GM18868 (cell line): ENCODE measurements around the gene ANKRD28.

ENCODE experiments used
- ATAC-seq: cut with Tn5 transposase; IDR thresholded peaks from one replicate; pipeline ENCODE4 v1.9.1; 2021; ENCODE audit warnings: mild to moderate bottlenecking, moderate library complexity; ENCODE audit not compliant: unreplicated experiment

ANKRD28 gene

DNA sequence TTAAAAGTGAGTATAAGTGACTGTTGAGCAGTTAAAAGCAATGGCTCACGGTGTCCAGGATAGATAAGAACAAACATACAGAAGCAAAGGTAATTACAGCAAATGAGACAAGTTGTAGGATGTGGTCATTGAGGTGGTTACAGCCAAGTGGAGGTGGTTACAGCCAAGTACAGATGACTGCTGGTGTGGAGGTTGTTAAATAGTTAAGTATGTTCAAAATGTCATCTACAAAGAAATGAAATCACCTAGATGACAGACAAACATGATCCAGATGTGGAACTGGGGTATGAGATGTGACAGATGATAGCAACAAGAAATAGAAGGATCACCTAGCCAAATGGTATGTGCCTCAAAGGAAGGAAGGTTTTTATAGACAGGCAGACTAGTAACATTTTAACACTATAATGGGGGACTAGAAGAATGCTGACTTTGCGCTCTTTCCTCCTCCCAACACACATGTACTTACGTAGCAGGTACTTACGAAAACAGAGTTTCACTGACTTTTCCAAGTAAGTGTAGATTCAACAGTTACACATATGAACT, 6.8 kb upstream of the ANKRD28 start:
- ATAC-seq, result peak; percentile 27

DNA sequence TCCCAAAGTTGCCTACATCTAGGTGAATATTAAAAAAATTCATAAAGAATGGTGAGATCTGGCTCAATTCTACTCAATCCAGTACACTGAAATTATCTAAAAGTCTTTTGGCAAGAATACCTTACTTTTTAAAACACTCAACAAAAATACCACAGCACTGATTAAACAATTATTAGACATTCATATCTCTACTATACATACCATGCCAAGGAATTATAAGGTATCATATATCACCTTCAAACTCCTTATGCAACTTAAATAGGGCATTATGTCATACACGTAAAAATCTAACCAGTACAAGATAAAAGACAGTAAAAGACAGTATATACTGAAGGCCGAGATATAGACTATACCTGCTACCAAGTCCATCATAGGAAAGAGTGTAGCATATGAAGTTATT, 6.1 kb upstream of the ANKRD28 start:
- ATAC-seq, result no peak

DNA sequence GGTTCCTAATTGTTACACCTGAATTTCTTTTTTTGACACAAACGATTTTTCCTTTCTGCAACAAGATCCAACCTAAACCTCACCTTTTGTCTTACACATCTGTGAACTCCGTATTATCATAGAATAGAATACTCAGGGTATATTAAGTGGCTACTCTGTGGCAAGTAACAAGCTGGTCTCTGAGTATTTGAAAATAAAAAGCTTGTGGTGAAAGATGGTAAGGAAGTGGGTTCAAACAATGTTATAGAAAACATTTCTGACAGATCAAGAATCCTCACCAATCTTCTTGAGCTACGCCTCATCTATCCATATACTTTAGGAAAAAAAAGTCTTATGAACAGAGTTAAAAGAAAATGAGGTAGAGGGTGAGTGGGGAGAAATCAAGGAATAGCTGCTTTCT, 3.5 kb upstream of the ANKRD28 start:
- ATAC-seq, result no peak

DNA sequence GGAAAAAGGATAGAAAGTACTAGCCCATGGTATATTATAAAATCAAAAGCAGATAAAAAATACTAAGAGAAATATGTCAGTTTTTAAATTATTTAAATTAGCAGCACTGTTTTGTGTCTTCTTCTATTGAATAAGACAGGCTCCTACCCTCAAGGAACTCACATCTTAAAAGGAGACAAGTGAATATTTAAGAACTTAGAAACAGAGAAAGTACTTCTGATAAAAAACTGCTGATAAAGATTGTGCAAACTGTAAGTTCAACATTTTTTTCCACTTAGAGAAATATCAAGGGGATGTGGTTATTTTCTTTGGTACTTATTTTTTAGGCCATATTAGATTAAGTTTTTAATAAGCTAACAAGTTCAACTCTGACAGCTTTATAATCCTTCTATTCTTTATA, 3.0 kb upstream of the ANKRD28 start:
- ATAC-seq, result no peak

DNA sequence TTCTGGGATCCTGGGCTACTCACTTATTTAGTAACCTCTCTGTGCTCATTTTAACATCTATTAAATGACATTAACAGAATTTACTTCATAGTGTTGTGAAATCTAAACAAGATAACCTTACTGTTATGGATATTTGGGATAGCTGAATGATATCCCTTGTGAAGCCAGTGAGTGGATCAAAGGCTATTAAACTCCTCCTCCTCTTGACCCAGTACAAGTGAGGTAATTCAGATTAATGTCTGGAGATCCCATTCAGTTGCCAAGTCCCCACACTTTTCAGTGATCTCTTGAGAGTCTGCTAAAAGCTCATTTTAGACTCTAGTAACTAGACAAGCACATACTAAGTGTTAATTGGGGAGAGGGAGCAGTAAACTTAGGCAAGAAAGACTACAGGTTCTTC, 2.5 kb upstream of the ANKRD28 start:
- no peak for ATAC-seq

DNA sequence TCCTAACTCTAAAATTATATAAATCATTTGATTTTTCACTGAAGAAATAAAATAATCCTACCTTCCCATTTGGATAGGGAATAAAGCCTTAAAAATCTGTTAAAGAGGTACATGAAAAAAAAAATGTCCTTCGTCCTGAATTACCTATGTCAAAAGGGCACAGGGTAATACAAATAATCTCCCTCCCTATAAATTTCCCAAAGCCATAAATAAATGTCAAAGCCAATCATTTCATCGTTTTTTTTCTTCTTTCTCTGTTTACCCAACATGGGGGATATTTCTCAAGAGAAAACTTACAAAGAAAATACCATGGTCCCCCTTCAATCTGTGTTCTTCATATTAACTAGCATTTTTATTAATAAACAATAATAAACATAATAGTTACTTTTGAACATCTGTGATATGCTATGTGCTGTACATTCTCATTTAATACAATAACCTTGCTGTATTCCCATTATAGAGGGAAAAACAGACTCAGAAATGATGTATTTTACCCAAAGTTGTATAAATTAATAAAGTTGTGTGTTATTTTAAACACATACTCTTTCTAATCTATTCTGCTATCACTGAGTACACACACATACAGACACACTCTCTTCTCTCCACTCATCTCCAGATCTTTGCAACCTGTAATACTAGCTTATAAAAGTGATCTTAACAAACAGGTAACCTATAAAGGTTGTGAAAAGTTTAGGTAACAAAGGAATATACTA, 910 bp upstream of the ANKRD28 start:
- no peak for ATAC-seq

DNA sequence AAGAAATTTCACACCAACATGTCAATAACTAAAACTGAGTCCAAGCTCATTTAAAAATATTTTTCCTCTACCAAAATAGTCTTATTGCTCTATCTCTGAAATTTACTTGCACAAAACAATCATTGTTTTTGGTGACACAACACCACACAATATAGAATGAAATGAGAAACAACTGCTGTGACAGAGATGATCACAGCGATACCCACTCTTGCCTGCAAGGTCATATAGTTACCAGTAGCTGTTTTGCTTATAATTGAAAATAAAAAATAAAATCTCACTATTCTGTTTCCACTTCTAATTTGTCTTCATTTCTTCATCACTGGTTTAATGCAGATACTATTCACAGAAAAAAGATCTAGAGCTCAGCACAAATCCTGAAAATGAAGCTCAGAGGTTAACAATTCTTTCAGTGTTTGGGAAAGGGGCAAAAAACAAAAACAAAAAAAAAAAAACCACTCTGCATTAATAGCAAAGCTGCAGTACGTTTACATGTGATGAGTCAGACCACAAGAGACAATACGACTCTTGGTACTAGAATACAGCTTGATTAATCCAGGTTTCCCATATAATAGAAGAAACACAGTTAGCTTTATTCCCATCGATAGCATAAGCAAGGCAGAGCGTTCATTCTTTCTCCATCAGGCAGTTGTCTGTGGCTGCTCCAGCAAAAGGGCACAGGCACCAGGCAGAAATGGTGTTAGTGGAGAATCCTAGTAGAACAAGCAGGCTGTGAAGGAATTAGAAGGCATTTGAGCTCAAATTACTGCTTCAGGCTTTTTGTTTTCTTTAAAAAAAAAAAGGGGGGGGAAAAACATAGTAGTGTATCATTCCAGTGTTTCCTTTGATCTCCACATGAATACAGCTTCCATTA, 773 bp downstream of the ANKRD28 start:
- ATAC-seq, result peak; percentile 24

DNA sequence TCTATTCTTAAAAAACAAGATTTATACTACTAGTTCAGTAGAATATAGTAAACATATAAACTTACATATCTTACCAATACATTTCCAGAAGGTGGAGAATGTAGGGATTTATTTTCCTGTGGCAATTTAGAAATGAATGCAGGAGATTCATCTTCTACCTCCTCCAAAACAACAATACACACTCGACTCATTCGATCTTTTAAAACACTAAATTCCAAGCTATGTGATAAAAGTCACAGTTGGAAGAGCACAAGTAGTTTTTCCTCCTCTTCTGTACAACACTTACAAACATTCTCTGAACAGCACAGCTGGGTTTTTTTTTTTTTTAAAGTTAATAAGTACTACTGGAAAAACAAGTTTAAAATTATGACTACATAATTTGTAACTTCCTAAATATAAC, 1.4 kb downstream of the ANKRD28 start:
- no peak for ATAC-seq

DNA sequence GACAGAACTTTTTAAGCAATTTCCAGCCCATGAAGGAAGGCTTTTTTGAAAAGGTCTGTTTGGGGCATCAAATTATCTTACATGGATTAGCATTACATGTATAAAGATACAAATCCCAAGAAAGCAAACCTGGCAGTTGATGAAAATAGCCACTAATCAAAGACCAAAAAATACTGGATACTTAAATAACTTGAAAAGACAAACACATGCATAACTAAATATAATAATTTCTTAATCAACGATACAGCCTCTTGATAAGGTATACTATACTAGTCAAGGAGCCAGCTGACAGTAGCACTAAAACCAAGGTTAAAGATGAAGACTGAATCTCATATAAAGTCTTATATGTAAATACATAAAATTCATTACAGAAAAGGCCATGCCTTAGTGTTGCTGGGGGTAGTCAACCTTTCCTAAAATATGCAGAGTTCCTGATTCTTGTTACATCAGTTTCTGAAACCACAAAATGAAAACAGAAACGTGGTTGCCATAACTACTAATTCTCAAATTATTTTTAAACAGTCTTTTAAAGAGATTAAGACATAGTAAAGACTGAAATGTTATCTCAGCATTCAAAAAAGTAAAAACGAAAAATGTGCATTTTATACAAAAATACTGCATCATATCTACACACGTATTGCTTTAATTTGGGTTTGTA, 2.0 kb downstream of the ANKRD28 start:
- ATAC-seq, result peak; percentile 36

DNA sequence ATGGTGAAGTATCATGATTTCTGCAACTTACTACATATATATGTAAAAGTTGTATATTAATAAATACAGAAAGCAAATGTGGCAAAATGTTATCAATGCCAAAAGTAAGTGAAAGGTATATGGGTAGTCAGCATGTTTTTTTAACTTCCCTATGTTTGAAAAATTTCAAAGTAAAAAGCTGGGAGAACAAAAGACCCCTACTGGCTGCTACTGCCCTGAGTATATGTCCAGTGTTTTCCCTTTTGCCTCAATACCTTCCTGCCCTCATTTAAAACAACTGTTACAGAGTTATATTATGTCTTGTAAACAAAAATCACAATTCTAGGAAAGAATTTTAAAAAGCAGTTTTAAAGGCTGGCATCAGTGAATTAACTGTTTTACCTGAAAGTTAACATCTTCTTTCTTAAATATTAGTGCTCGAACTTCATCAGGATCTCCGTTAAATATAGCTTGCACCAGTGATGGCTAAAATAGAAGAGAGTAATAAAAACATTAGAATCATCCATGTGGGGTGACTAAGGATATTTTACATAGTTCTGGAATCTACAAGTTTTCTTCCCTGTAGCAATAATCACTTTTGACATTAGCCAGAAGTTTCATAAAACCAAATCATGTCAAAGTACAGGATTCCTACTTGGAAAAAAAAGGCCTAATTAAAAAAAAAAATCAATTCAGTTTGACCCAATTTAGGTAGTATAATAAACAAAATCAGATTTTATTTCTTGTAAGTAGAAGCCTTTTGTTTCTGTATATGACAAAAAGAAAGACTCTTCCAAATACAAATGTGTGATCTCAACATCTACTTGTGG, 2.7 kb downstream of the ANKRD28 start:
- ATAC-seq, result no peak

DNA sequence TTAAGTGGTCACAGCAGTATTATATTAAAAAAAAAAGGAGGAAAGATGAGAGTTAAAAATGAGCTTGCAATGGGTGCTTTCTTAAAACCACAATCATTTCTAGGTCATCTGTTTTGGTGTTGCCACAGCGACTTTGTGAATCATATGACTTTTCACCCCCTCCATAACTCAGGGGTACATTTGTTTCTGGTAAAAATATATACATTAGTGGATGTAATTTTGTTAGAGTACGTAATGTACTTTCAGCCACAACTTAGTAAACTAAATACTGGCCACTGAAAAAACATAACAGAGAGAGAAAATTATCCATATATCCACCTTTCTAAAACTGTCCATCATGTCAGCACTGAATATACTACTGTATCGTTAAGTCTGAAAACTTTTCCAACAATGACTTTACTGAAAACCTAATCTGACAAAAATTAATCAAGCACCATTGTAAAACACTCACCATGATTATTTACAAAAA, 3.4 kb downstream of the ANKRD28 start:
- peak; percentile 53 for ATAC-seq

DNA sequence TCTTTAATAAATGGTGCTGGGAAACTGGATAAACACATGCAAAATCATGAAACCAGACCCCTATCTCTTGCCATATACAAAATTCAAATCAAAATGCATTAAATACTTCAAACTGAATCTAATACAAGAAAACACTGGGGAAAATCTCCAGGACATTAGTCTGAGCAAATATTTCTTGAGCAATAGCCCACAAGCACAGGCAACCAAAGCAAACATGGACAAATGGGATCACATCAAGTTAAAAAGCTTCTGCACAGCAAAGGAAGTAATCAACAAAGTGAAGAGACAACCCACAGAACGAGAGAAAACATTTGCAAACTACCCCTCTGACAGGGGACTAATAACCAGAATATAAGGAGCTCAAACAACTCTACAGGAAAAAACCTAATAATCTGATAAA, 6.3 kb downstream of the ANKRD28 start:
- no peak for ATAC-seq

DNA sequence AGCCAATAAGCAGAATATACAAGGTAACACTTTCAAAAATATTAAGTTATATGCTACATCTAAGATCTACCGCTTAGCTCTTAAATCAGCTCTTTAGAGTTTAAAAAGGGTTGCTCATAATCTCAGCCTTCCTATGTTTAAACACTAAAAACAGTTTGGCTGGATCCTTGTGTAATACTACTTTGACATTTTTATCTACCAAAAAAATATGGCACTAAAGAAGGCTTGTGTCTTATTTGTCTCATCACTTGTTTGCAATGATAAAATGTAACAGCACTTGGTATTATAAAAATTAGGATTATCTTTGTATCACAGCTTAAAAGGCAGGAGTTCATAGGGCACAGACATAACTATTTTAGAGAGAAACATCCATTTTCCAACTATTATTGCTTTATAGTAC, 9.8 kb downstream of the ANKRD28 start:
- no peak for ATAC-seq

DNA sequence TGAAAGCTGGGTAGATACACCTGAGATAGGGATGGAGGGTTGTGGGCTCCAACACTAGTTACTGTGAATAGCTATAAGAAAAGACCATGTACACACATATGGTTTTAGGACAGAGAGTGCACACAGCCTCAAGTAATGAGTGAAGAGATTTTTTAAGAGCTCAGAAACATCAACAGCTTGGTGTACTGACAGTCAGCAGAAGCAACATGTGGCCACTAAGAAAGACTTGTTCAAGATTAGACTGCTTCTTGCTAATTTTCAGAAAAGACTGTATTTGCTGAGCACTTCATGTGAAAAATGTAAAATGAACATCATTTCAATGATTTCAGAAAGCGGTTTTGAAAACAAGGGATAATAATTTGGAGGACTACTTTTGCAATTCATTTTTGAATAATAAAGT, 10.3 kb downstream of the ANKRD28 start:
- no peak for ATAC-seq

DNA sequence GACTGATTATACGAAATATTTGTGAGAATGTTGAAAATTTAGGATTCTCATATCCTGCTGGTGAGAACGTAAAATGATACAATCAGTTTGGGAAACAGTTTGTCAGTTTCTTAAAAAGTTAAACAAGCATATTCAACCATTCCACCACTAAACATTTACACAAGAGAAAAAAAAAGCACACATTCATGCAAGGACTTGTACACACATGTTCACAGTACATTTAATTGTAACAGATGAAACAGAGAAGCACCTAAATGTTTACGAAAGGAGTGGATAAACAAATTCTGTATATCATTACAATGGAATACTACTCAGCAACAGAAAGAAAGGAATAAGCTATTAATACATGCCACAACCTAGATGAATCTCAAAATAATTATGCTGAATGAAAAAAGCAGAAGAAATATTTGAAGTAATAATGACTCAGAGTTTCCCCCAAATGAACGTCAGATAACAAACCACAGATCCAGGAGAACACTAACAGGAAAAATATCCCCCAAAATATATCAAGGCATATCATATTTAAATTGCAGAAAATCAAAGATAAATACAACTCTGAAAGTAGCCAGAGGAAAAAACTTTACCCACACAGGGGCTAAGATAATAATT, 14.3 kb downstream of the ANKRD28 start:
- ATAC-seq, result no peak

DNA sequence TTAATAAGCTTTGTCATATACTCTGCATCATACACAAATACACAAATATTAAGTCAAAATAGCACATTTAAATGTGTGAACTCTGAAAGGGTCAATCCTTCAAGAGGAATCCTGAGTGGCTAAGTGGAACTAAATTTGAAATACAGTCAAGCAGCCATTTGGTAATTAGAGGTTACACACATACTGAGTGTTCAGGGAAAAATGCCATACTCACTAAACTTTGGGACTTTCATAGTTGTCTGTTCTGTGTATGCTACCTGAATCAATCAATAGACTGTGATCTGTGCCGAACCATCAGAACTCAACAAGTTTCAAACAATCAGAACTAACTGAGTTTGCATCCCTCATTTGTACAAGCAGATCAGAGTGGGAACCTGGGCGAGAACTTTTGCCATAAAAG, 15.3 kb downstream of the ANKRD28 start:
- no peak for ATAC-seq

DNA sequence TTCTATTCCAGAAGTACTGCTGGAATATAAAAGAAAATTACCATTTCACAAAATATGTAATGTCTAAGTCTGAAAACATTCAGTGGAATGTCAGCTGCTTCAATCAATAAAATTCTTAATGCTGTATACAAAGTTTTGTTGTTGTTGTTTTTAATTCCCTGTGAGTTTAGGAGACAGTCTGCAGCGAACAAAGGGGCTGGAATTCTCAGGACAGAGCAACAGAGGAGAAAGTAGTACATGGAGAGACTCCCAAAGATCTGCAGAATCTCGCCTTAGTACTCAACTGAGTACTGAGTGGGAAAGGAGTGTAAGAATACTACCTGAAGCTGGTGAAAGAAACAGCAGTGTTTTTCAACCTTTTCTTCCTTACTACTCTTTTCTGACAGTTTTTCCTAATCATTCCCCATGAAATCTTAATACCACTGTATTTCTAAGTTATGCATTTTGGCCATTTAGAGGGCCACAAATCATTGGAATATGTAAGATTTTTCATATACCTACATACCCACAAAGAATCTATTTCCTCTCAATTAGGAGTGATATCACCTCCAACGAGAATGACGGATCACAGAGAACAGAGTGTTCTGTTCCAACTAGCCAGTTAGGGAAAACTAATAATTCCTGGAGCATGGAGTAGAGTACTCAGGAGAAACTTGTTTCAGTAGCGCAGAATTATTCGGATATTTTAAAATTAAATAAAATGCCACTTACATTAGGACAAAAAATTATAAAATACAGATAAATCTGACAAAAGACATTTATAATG, 16.0 kb downstream of the ANKRD28 start:
- ATAC-seq, result no peak

DNA sequence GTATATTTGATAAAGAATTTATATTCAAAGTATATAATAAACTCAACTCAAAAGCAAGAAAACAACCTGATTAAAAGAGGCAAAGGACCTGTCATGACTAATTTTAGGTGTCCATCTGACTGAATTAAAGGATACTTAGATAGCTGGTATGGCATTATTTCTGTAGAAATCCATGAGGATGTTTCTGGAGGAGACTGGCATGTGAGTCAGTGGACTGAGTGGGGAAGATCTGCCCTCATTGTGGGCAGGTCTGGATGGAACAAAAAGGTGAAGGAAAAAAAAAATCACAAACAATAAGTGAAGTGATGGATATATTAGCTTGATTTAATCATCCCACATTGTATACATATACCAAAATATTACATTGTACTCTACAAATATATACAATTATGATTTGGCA, 16.6 kb downstream of the ANKRD28 start:
- ATAC-seq, result no peak

DNA sequence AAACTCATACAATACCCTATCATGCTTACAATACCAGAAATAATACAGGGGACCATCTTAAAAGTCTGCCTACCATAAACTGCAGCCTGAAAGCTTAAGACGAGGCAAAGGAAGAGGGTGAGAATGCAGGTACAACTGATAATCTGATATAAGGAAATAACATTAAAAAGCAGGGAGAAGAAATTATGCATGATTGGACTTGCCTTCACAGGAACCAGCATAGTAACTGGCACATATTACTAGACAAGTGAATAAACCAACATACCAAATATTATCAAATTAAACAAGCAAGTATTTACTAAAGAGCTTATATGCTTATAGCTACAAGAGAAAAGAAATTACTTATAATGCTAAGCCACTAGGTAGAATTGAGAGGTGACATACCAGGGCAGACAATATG, 18.7 kb downstream of the ANKRD28 start:
- ATAC-seq, result no peak
